AG08395 (cell line): Measurements from ENCODE around the gene AP1M1.

Experiments used
- DNase-seq: peaks from one replicate; pipeline ENCODE4 v3.0.0; 2012; ENCODE audit warnings: mixed read lengths, low spot score

The AP1M1 gene

GRCh38 chr19:16185123-16185767 lies 12.5 kb upstream of the AP1M1 start, which contains the start of gene FAM32A:
TSS of gene FAM32A (plus strand) at chr19:16185410. CDS start at chr19:16185443, 33 bp downstream.
- peak; percentile 99 for DNase-seq

- DNase-seq, result peak; percentile 44
These were observed 12.0 kb upstream of the AP1M1 start for GRCh38 chr19:16185768-16186123.

GRCh38 chr19:16188521-16188920 lies 9.2 kb upstream of the AP1M1 start:
- DNase-seq, result no peak

GRCh38 chr19:16190198-16190597 lies 7.5 kb upstream of the AP1M1 start:
- no peak for DNase-seq

GRCh38 chr19:16190736-16191135 lies 7.0 kb upstream of the AP1M1 start:
- DNase-seq, result no peak

- DNase-seq, result no peak
These were observed 6.3 kb upstream of the AP1M1 start for GRCh38 chr19:16191216-16191908.

- no peak for DNase-seq
These were observed 4.2 kb upstream of the AP1M1 start for GRCh38 chr19:16193466-16193865.

GRCh38 chr19:16197188-16197621 lies 506 bp upstream of the AP1M1 start:
- peak; percentile 91 for DNase-seq

GRCh38 chr19:16198370-16198651 lies 600 bp downstream of the AP1M1 start:
- DNase-seq, result no peak

- no peak for DNase-seq
These were observed 1.7 kb downstream of the AP1M1 start for GRCh38 chr19:16199275-16199932.

- DNase-seq, result peak; percentile 41
These were observed 2.6 kb downstream of the AP1M1 start for GRCh38 chr19:16200038-16201010.

GRCh38 chr19:16201011-16201391 lies 3.3 kb downstream of the AP1M1 start:
- no peak for DNase-seq

GRCh38 chr19:16202320-16203255 lies 4.9 kb downstream of the AP1M1 start:
- DNase-seq, result peak; percentile 65

GRCh38 chr19:16203256-16204004 lies 5.7 kb downstream of the AP1M1 start:
- no peak for DNase-seq

GRCh38 chr19:16204005-16204294 lies 6.2 kb downstream of the AP1M1 start:
- no peak for DNase-seq

- no peak for DNase-seq
These were observed 7.7 kb downstream of the AP1M1 start for GRCh38 chr19:16205205-16206045.

GRCh38 chr19:16206046-16206605 lies 8.4 kb downstream of the AP1M1 start:
- DNase-seq, result no peak

- DNase-seq, result no peak
These were observed 8.9 kb downstream of the AP1M1 start for GRCh38 chr19:16206637-16207036.

GRCh38 chr19:16207063-16207462 lies 9.4 kb downstream of the AP1M1 start:
- DNase-seq, result no peak
